Fibroblast of the aortic adventitia (primary cell): ENCODE data around the gene IQCK. TPM values are rescaled to one million over a fixed set of nuclear protein-coding genes. Genes with fewer than 3 reads are reported as not detected.
"Not testable (repeated sequence)": the region's sequence is repeated elsewhere in the genome, so short reads cannot be mapped to it uniquely, and the experiment has no call there.

Experiments
- DNase-seq: peaks from one replicate; pipeline ENCODE4 v3.0.0-alpha.2; 2010; ENCODE audit warnings: low read depth
- H3K4me3 ChIP-seq: 2 replicates; pipeline ENCODE4 v1.5.1; 2011; ENCODE audit warnings: low read depth, mild to moderate bottlenecking, control low read depth, low read length, moderate library complexity
- total RNA-seq: library from RNA; depleted of rRNA; stranded (reverse); fragments of >200 nt; gene quantifications from 2 replicates; pipeline ENCODE4 v1.2.3, GENCODE V29; 2012; ENCODE audit warnings: low replicate concordance
- TF ChIP-seq, protein P1 (sequence below): IDR thresholded peaks from 2 replicates; pipeline ENCODE4 v1.5.1; 2011; ENCODE audit warnings: mild to moderate bottlenecking, low read length, control low read depth, inconsistent platforms; ENCODE audit not compliant: insufficient read depth

IQCK gene
- total RNA-seq, 1 donor, result 22.3 TPM

DNA sequence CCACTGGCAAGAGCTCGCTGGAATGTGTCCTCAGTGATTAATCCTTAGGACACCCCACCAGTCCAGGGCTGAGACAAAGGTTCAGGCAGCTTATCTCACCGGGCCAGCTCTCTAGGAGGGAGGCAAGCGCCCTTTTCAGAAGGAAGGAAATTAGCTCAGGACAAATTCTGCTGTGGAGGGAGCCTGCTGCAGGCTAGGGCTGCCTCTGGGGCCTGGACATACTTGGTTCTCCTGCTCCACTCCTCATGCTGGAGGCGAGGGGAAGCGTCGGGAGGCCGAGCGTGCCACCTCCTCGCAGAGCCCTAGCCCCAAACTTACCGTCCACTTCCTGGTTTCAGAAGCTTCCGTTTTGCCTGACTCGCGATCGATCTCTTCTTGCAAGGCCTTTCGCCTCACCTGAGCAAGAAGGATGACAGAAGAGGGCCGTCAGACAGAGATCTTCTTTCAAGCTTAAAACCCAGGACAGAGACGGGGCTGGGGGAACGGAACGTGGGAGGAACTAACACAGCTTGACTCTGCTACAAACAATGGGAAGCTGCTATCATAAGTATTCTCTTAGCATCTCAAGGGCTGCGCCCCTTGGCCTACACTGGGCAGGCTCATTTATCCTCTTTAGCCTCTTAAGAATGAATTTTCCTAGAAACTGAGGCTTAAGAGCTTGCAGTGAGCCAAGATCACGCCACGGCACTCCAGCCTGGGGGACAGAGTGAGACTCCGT, 7.7 kb upstream of the IQCK start:
- TF ChIP-seq, protein P1, sequence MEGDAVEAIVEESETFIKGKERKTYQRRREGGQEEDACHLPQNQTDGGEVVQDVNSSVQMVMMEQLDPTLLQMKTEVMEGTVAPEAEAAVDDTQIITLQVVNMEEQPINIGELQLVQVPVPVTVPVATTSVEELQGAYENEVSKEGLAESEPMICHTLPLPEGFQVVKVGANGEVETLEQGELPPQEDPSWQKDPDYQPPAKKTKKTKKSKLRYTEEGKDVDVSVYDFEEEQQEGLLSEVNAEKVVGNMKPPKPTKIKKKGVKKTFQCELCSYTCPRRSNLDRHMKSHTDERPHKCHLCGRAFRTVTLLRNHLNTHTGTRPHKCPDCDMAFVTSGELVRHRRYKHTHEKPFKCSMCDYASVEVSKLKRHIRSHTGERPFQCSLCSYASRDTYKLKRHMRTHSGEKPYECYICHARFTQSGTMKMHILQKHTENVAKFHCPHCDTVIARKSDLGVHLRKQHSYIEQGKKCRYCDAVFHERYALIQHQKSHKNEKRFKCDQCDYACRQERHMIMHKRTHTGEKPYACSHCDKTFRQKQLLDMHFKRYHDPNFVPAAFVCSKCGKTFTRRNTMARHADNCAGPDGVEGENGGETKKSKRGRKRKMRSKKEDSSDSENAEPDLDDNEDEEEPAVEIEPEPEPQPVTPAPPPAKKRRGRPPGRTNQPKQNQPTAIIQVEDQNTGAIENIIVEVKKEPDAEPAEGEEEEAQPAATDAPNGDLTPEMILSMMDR, result no peak
- H3K4me3 ChIP-seq, result no peak overlapping the region
- DNase-seq, result no peak

DNA sequence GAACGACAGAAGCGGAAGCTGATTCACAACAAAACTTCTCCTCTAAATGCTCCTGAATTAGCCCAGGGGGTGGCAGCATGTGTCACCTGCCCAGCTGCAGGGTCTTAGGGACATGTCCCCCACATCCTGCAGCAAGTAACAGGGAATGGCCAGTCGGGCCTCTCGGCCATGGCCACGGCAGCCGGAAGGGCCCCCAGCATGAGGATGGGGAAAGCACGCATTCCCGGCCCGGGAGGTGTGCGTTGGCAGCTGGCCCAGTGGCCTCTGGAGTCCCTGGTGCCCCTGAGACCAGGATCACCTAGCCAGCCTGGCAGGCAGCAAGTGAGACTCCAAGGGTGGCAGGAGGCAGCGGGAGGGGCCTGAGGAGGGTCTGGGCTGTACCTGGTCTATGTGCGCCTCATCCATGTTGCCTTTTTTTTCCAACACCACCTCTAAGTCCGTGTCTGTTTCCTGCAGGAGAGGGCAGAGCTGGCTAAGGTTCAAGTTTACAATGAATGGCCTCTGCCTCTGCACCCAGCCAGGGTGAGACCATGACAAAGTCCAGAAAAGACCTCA, 7.0 kb upstream of the IQCK start:
- no peak for DNase-seq
- H3K4me3 ChIP-seq, result no peak overlapping the region
- TF ChIP-seq, protein P1, result no peak

DNA sequence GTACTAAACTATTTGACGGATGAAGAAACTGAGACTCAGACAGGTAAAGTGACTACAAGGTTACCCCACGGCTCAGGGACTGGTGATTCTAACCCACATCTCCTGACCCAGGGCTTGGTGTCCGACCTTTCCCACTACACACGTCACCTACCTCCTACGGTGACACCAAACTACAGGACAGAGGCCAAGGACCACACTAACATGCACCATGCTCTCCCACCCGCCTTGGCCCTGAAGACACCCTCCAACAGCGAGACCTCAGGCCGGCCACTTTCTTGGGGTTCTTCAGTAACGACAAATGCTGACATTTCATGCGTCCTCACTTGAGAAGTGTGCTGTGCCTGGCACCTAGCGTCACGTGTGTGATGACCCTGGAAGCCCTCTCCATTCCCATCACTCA, 6.4 kb upstream of the IQCK start:
- TF ChIP-seq, protein P1, result no peak
- H3K4me3 ChIP-seq, result no peak overlapping the region
- no peak for DNase-seq

DNA sequence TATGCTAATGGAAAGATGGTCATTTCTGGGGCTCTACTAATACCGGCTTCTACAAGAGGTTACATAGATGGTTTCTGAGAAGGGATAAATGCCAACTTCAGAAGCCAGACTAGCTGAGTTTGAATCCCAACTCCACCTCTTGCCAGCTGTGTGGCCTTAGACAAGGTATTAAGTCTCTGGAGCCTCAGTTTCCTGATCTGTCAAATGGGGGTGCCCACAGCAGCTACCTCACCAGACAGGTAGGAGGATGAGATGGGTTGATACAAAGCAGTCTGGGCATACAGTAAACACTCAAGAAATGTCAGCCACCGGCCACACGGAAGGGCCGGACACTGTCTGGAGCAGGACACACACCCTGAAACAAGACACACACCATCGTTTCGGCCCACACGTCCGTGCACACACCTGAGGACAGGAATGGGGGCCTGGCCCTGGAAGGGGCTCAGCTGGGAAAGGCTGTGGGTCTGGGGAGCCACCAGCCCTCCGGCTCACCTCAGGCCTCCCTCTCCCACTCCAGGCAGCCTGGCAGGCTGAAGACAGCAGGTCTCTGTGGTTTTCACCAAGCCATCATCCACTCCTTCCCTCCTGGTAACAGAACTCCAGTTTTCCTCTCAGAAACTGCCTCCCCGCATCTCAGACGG, 5.5 kb upstream of the IQCK start:
- no peak overlapping the region for H3K4me3 ChIP-seq
- no peak for DNase-seq
- TF ChIP-seq, protein P1, result no peak

DNA sequence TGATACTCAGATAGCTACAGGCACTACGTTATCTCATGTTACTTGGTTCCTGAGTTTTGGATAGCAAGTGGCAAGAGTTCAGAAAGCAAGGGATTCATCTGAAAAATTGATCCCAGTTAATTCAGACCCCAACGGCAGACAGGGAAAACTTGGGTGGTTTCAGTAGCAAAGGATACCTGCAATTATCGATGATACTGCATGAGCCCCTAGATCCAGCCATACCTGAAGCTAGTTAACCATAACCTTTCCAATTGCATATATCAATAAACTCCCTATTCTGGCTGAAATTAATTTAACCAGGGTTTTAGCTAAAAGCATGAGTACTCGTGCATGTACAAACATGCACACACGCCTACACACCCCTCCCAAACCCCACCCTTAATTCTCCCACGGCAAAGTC, 4.4 kb upstream of the IQCK start:
- H3K4me3 ChIP-seq, result no peak overlapping the region
- TF ChIP-seq, protein P1, result no peak
- no peak for DNase-seq

DNA sequence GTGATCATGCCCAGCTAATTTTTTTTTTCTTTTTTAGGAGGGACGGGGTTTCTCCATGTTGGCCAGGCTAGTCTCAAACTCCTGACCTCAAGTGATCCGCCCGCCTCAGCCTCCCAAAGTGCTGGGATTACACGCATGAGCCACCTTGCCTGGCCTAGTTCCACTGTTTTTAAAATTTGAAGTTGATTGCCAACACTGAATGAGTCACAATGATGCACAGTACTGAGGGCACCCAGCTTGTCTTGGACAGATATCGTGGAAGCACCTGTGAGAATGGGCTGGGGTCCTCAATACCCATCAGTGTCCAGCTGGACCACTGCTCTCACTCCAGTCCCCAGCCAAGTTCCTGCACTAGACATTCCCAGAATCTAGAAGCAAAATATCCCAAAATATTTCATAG, 2.5 kb upstream of the IQCK start:
- TF ChIP-seq, protein P1, result no peak
- no peak for DNase-seq
- H3K4me3 ChIP-seq, result no peak overlapping the region

DNA sequence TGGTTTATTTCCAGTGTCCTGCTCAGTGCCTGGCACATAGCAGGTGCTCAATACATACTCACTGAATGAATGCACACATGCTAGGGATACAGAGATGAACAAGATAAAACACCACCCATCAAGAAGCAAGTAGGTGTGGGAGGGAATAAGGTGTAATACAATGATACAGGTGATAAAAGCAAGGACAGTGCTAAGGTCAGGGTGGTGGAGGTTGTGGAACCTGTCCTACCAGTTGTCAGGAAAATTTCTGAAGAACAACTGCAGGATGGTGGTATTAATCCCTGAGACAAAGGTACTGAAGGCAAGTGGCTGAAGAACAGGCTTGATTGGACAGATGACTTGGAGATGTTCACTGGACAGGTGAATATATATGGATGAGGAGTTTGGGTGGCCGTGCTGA, 1.9 kb upstream of the IQCK start:
- H3K4me3 ChIP-seq, result peak overlapping the region; percentile 99
- TF ChIP-seq, protein P1, result no peak

DNA sequence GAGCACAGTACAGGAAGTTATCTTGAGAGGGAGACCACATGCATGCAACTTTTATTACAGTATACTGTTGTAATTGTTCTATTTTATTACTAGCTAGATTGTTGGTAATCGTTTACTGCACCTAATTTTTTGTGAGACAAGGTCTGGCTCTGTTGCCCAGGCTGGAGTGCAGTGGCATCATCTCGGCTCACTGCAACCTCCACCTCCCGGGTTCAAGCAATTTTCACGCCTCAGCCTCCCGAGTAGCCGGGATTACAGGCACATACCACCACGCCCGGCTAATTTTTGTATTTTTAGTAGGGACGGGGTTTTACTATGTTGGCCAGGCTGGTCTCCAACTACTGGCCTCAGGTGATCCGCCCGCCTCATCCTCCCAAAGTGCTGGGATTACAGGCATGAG, 1.3 kb upstream of the IQCK start:
- DNase-seq, result not testable (repeated sequence)
- H3K4me3 ChIP-seq, result peak overlapping the region; percentile 99

More for the DNA sequence above, 1.9 kb upstream of the IQCK start:
- DNase-seq, result no peak
